HUES48 (cell line): ENCODE data around the gene AHNAK2.
A peak's percentile ranks its signal among the peaks of the same experiment; 100 is the strongest.

Source experiments
- H3K27ac ChIP-seq: one replicate; pipeline ENCODE4 v1.7.0; 2013; ENCODE audit warnings: low read depth, low read length, inconsistent platforms
- H3K27me3 ChIP-seq: 2 replicates; pipeline ENCODE4 v1.6.1; 2013; ENCODE audit warnings: mild to moderate bottlenecking, low read length; ENCODE audit not compliant: control insufficient read depth, insufficient read depth
- H3K36me3 ChIP-seq: 2 replicates; pipeline ENCODE4 v1.6.1; 2013; ENCODE audit warnings: low read length; ENCODE audit not compliant: control insufficient read depth, insufficient read depth
- H3K4me1 ChIP-seq: 2 replicates; pipeline ENCODE4 v1.6.1; 2013; ENCODE audit warnings: mild to moderate bottlenecking, low read length; ENCODE audit not compliant: control insufficient read depth, insufficient read depth
- H3K4me3 ChIP-seq: 2 replicates; pipeline ENCODE4 v1.5.1; 2013; ENCODE audit warnings: mild to moderate bottlenecking, low read depth, low read length
- H3K9ac ChIP-seq: 2 replicates; pipeline ENCODE4 v1.6.1; 2013; ENCODE audit warnings: mild to moderate bottlenecking, low read depth, low read length, moderate library complexity
- H3K9me3 ChIP-seq: 2 replicates; pipeline ENCODE4 v1.6.1; 2013; ENCODE audit warnings: low read length; ENCODE audit not compliant: control insufficient read depth, insufficient read depth

Gene AHNAK2

DNA sequence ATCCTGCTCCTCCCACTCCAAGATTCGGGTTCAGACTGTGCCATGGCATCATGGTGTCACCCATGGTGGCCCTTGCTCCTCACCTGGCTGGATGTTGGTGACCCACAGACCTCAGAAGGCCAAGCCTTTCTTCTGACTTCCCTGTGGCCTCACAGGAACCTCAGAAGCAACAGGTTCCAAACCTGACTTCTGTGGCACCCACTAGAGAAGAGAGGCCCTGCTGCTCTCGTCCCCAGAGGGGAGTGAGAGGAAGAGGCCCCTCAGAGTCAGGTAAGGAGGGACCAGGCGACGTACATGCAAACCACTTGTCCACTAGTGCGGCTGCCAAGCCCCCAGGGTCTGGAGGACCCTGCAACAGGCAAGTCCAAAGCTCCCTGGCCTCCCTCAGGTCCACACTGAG, 17.9 kb upstream of the AHNAK2 start:
- Histone ChIP-seq H3K9ac (no peak overlapping the region), H3K4me1 (no peaks in the 10 kb centered on the region), H3K27me3 (no peaks in the 10 kb centered on the region), H3K4me3 (no peak overlapping the region), H3K36me3 (no peaks in the 10 kb centered on the region), H3K27ac (no peak overlapping the region), H3K9me3 (no peaks in the 10 kb centered on the region)

GRCh38 chr14:104994978-104995377, 16.8 kb upstream of the AHNAK2 start:
- Histone ChIP-seq H3K27me3 (no peaks in the 10 kb centered on the region), H3K9me3 (no peaks in the 10 kb centered on the region), H3K9ac (no peak overlapping the region), H3K36me3 (no peaks in the 10 kb centered on the region), H3K27ac (no peak overlapping the region), H3K4me1 (no peaks in the 10 kb centered on the region), H3K4me3 (no peak overlapping the region)

DNA sequence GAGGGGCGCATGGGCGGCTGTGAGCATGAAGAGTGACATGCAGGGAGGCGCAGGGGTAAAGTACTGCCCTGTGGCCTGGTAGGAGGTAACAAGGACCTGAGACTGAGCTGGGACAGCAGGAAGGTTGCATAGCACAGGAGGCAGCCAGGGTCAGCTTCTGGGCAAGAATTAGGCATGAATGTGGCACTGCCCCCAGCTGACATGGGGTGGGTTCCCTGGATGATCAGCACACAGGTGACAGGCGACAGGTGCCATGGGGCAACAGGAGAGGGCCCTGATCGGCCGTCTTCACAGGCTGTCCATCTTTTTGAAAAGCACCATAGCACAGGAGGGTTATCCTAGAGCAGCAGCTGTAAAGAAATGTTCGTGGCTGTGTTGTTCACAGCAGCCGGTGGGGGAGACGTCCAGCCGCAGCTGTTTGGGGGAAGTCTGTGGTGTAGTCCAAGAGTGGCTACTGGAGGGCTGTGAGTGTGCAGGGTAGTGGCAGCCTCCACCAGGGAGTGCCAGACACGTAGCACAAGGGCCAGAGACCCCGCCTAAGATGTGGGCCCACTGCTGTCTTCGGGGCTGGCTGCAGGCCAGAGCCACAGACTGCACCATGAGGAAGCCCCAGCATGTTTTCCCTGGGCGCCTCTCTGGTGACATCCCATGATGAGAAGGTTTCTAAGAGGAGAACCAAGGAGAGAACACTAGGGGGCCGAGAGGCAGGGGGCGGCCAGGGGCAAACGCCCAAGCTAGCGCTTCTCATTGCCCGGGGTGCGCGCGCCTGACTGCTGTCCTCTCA, 15.8 kb upstream of the AHNAK2 start:
- Histone ChIP-seq H3K4me3 (no peak overlapping the region), H3K9ac (no peak overlapping the region), H3K27me3 (no peaks in the 10 kb centered on the region), H3K9me3 (no peaks in the 10 kb centered on the region), H3K27ac (no peak overlapping the region), H3K36me3 (no peaks in the 10 kb centered on the region), H3K4me1 (no peaks in the 10 kb centered on the region)

DNA sequence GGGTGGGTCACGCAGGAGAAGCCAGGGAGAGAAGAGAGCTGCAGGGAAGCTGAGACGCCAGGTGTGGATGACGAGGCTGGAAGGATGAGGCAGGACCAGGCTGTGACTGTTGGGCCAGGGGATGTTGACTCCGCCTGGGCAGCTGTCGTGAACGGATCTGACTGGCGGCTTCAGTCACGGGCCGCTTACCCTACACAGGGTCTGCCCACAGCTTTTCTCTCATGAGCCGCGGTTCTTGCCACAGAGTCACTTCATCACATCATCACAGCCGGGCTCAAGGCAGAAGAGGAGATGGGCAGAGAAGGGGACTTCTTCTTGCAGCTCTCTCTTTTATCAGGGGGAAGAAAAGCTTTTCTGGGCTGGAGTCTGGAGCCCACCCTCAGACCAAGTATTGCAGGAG, 15.1 kb upstream of the AHNAK2 start:
- Histone ChIP-seq H3K27ac (no peak overlapping the region), H3K9me3 (no peaks in the 10 kb centered on the region), H3K36me3 (no peaks in the 10 kb centered on the region), H3K27me3 (no peaks in the 10 kb centered on the region), H3K9ac (no peak overlapping the region), H3K4me3 (no peak overlapping the region), H3K4me1 (no peaks in the 10 kb centered on the region)

DNA sequence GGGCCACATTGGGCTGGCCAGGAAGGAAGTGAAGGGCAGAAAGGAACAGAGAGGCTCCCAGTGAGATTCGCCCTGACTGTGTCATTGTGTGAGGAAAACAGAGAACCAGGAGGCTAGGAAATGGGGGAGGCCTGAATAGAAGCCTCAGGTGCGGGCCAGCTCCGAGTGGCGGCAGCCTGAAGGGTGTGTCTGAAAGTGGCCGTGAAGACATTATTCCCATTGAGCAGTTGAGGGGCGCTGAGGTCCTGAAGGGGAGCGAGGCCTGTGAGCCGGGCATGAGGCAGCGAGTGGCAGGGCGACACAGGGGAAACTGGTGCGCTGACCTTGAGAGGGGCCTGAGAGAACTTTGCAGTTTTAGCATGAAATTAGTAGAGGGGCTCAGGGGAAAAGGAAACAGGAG, 14.3 kb upstream of the AHNAK2 start:
- no peaks in the 10 kb centered on the region for H3K9me3 ChIP-seq
- no peak overlapping the region for H3K4me3 ChIP-seq
- no peaks in the 10 kb centered on the region for H3K27me3 ChIP-seq
- H3K36me3 ChIP-seq = no peaks in the 10 kb centered on the region
- no peak overlapping the region for H3K27ac ChIP-seq
- H3K4me1 ChIP-seq = no peaks in the 10 kb centered on the region
- H3K9ac ChIP-seq = no peak overlapping the region

DNA sequence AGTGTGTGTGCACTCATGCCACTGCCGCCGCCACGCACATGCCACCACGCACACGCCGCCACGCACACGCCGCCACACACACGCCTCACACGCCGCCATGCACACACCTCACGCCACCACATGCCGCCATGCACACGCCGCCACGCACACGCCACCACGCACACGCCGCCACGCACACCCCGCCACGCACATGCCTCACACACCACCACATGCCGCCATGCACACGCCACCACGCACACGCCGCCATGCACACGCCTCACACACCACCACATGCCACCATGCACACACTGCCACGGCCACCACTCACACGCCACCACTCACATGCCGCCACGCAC, 13.7 kb upstream of the AHNAK2 start:
- H3K36me3 ChIP-seq = no peaks in the 10 kb centered on the region
- H3K9ac ChIP-seq = no peak overlapping the region
- H3K4me3 ChIP-seq = no peak overlapping the region
- H3K9me3 ChIP-seq = no peaks in the 10 kb centered on the region
- no peak overlapping the region for H3K27ac ChIP-seq
- no peaks in the 10 kb centered on the region for H3K27me3 ChIP-seq
- no peaks in the 10 kb centered on the region for H3K4me1 ChIP-seq

DNA sequence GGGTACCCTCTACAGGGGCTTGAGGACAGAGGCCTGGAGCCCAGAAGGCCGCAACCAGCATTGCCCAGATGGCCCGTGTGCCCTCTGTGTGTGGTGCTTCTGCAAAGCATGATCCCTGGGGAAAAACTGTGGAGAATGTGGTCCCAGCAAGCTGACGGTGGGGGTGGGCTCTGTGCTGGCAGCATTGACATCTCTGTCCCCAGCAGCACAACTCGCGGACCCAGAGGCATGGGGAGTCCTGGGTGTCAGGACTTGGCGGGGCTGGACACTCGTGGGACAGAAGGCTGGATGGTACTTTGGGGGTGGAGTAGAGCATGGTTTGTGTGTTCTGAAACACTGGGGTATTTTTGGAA, 11.8 kb upstream of the AHNAK2 start:
- Histone ChIP-seq H3K4me1 (no peaks in the 10 kb centered on the region), H3K9me3 (no peaks in the 10 kb centered on the region), H3K27me3 (no peaks in the 10 kb centered on the region; the same call in 1 of the 2 replicates), H3K4me3 (no peak overlapping the region), H3K36me3 (no peaks in the 10 kb centered on the region), H3K9ac (no peak overlapping the region), H3K27ac (no peak overlapping the region)

- Histone ChIP-seq H3K4me3 (no peak overlapping the region), H3K9ac (no peak overlapping the region), H3K9me3 (no peaks in the 10 kb centered on the region), H3K27me3 (no peaks in the 10 kb centered on the region; the same call in 1 of the 2 replicates), H3K36me3 (no peaks in the 10 kb centered on the region), H3K4me1 (no peaks in the 10 kb centered on the region), H3K27ac (no peak overlapping the region)
Measured at GRCh38 chr14:104989236-104989950, 11.2 kb upstream of the AHNAK2 start.

- peak overlapping the region; percentile 82 for H3K4me3 ChIP-seq
- H3K9ac ChIP-seq = no peak overlapping the region
- no peaks in the 10 kb centered on the region; the same call in 1 of the 2 replicates for H3K27me3 ChIP-seq
- H3K36me3 ChIP-seq = no peaks in the 10 kb centered on the region
- H3K27ac ChIP-seq = no peak overlapping the region
- H3K9me3 ChIP-seq = no peaks in the 10 kb centered on the region
- no peaks in the 10 kb centered on the region for H3K4me1 ChIP-seq
Measured at GRCh38 chr14:104986487-104987164, 8.5 kb upstream of the AHNAK2 start.

- Histone ChIP-seq H3K4me3 (peak within 1 kb of the TSS; percentile 82), H3K4me1 (no peaks in the 10 kb centered on the region), H3K9me3 (no peaks in the 10 kb centered on the region), H3K27ac (no peak within 1 kb of the TSS), H3K36me3 (no peaks in the 10 kb centered on the region), H3K27me3 (no peaks in the 10 kb centered on the region; the same call in 1 of the 2 replicates), H3K9ac (no peak within 1 kb of the TSS)
Measured at GRCh38 chr14:104985675-104986486, 7.7 kb upstream of the AHNAK2 start, which contains the start of gene CLBA1. TSS of gene CLBA1 (plus strand) at chr14:104985788. CDS start at chr14:104986432, 644 bp downstream.
